GM12801 (cell line): Measurements from ENCODE around the gene AGMO.

Source experiments
- CTCF ChIP-seq: IDR thresholded peaks from one replicate; pipeline ENCODE4 v1.5.1; 2011; ENCODE audit warnings: control low read depth; ENCODE audit not compliant: insufficient read length; ENCODE audit errors: extremely low read depth

AGMO gene

GRCh38 chr7:15317215-15317614 lies 244.6 kb downstream of the AGMO start:
- no peak for TF ChIP-seq CTCF

- TF ChIP-seq CTCF = no peak
Measured at GRCh38 chr7:15315678-15316077, 246.1 kb downstream of the AGMO start.

- no peak for TF ChIP-seq CTCF
Measured at GRCh38 chr7:15314922-15315321, 246.9 kb downstream of the AGMO start.

- no peak for TF ChIP-seq CTCF
Measured at GRCh38 chr7:15313361-15313760, 248.5 kb downstream of the AGMO start.

- no peak for TF ChIP-seq CTCF
Measured at GRCh38 chr7:15309872-15310271, 251.9 kb downstream of the AGMO start.

GRCh38 chr7:15308821-15309220 lies 253.0 kb downstream of the AGMO start:
- TF ChIP-seq CTCF = no peak

- no peak for TF ChIP-seq CTCF
Measured at GRCh38 chr7:15306296-15306695, 255.5 kb downstream of the AGMO start.

- TF ChIP-seq CTCF = no peak
Measured at GRCh38 chr7:15305002-15305600, 256.7 kb downstream of the AGMO start.
